Neural progenitor cell (in vitro differentiated cells): ENCODE measurements around the gene CLSTN3. TPM values are rescaled to one million over a fixed set of nuclear protein-coding genes. Genes with fewer than 3 reads are reported as not detected.

ENCODE experiments used
- DNase-seq: peaks from one replicate; pipeline ENCODE4 v3.0.0-alpha.2; 2016; ENCODE audit warnings: low spot score
- H2AFZ ChIP-seq: fragments of 200-600 bp; sonication (generic); replicated peaks from 2 replicates; pipeline ENCODE4 v1.6.1; 2016; ENCODE audit warnings: antibody characterized with exemption
- H3F3A ChIP-seq: fragments of 200-600 bp; sonication (generic); 2 replicates; pipeline ENCODE4 v1.6.1; 2016; ENCODE audit warnings: antibody characterized with exemption, low read depth
- H3K27ac ChIP-seq: fragments of 200-600 bp; sonication (generic); 2 replicates; pipeline ENCODE4 v1.5.1; 2016; ENCODE audit warnings: mild to moderate bottlenecking
- H3K27me3 ChIP-seq: fragments of 200-600 bp; sonication (generic); 2 replicates; pipeline ENCODE4 v1.6.1; 2016; ENCODE audit warnings: mild to moderate bottlenecking, moderate library complexity
- H3K36me3 ChIP-seq: fragments of 200-600 bp; sonication (generic); 2 replicates; pipeline ENCODE4 v1.5.1; 2016
- H3K4me1 ChIP-seq: fragments of 200-600 bp; sonication (generic); 2 replicates; pipeline ENCODE4 v1.6.1; 2016; ENCODE audit warnings: mixed run types
- H3K4me2 ChIP-seq: fragments of 200-600 bp; sonication (generic); 2 replicates; pipeline ENCODE4 v1.6.1; 2016
- H3K4me3 ChIP-seq: fragments of 200-600 bp; sonication (generic); 2 replicates; pipeline ENCODE4 v1.5.1; 2016
- H3K79me2 ChIP-seq: fragments of 200-600 bp; sonication (generic); 2 replicates; pipeline ENCODE4 v1.6.1; 2016; ENCODE audit warnings: low read depth
- H3K9ac ChIP-seq: fragments of 200-600 bp; sonication (generic); 2 replicates; pipeline ENCODE4 v1.6.1; 2016
- H3K9me3 ChIP-seq: fragments of 200-600 bp; sonication (generic); 2 replicates; pipeline ENCODE4 v1.5.1; 2016; ENCODE audit warnings: low read depth
- H4K20me1 ChIP-seq: fragments of 200-600 bp; sonication (generic); 2 replicates; pipeline ENCODE4 v1.6.1; 2016; ENCODE audit warnings: low read depth
- H3K27ac Mint-ChIP-seq: 3 replicates; pipeline ENCODE4 v1.8.0; 2021; ENCODE audit warnings: mixed read lengths
- H3K27me3 Mint-ChIP-seq: 2 replicates; pipeline ENCODE4 v1.8.0; 2022; ENCODE audit warnings: low read depth, mild to moderate bottlenecking, inconsistent platforms, moderate library complexity, mixed read lengths; ENCODE audit not compliant: insufficient read depth
- H3K36me3 Mint-ChIP-seq: 3 replicates; pipeline ENCODE4 v1.8.0; 2021; ENCODE audit warnings: mixed read lengths
- H3K4me1 Mint-ChIP-seq: 3 replicates; pipeline ENCODE4 v1.8.0; 2021; ENCODE audit warnings: mixed read lengths
- H3K4me3 Mint-ChIP-seq: 3 replicates; pipeline ENCODE4 v1.8.0; 2021; ENCODE audit warnings: mild to moderate bottlenecking, moderate library complexity, mixed read lengths
- H3K9me3 Mint-ChIP-seq: 3 replicates; pipeline ENCODE4 v1.8.0; 2020; ENCODE audit warnings: mixed read lengths
- CTCF ChIP-seq: fragments of 200-600 bp; sonication (generic); IDR thresholded peaks from 2 replicates; pipeline ENCODE4 v1.5.1; 2017; ENCODE audit warnings: antibody characterized with exemption, mild to moderate bottlenecking
- EZH2 ChIP-seq: fragments of 200-600 bp; sonication (generic); IDR thresholded peaks from 2 replicates; pipeline ENCODE4 v1.6.1; 2017; ENCODE audit warnings: antibody characterized with exemption, mild to moderate bottlenecking, moderate library complexity
- EZH2phosphoT487 ChIP-seq: fragments of 200-600 bp; sonication (generic); IDR thresholded peaks from 2 replicates; pipeline ENCODE4 v1.6.1; 2017; ENCODE audit warnings: antibody characterized with exemption
- total RNA-seq: library from RNA; depleted of rRNA; stranded (reverse); fragments of >200 nt; gene quantifications from 2 replicates; pipeline ENCODE4 v1.2.3, GENCODE V29; 2015; ENCODE audit warnings: low replicate concordance

Gene CLSTN3
- total RNA-seq, 1 donor from 2014 or later = 24.0 TPM

GRCh38 chr12:7108003-7108795 is 22.0 kb upstream of the CLSTN3 start:
- no peaks in the 10 kb centered on the region for H3K27me3 ChIP-seq
- peak overlapping the region; percentile 58 for H3K4me3 ChIP-seq
- no peaks in the 10 kb centered on the region for H3K4me1 ChIP-seq
- H3K4me1 Mint-ChIP-seq = peaks cover 16% of the 10 kb centered on the region
- H3K9ac ChIP-seq = no peak overlapping the region
- H3K36me3 ChIP-seq = peaks cover 15% of the 10 kb centered on the region
- peaks cover 4% of the 10 kb centered on the region for H3K9me3 ChIP-seq
- H3K9me3 Mint-ChIP-seq = peaks cover 12% of the 10 kb centered on the region
- peak overlapping the region; percentile 80 for H3K4me2 ChIP-seq
- DNase-seq = peak; percentile 65
- no peak overlapping the region for H3K27ac ChIP-seq
- H3K27me3 Mint-ChIP-seq = peaks cover 4% of the 10 kb centered on the region
- H3K27ac Mint-ChIP-seq = peak overlapping the region; percentile 92
- peaks cover 5% of the 10 kb centered on the region for H3F3A ChIP-seq
- peak overlapping the region; percentile 90 for H2AFZ ChIP-seq
- peak overlapping the region; percentile 89 for H3K4me3 Mint-ChIP-seq
- H4K20me1 ChIP-seq = no peaks in the 10 kb centered on the region
- TF ChIP-seq EZH2phosphoT487 (no peak), CTCF (no peak), EZH2 (no peak)
- H3K79me2 ChIP-seq = peaks cover 9% of the 10 kb centered on the region
- H3K36me3 Mint-ChIP-seq = peaks cover 8% of the 10 kb centered on the region

GRCh38 chr12:7108796-7109571 is 21.2 kb upstream of the CLSTN3 start, which contains the start of gene C1RL:
Gene C1RL, minus strand, starts transcription at chr12:7109214. Its CDS starts 34 bp downstream, at chr12:7109180.
- Histone ChIP-seq H2AFZ (peak within 1 kb of the TSS; percentile 90), H3K27me3 (no peaks in the 10 kb centered on the region), H3F3A (peaks cover 5% of the 10 kb centered on the region), H3K27ac (no peak within 1 kb of the TSS), H3K4me1 (no peaks in the 10 kb centered on the region), H3K36me3 (peaks cover 15% of the 10 kb centered on the region), H3K9ac (no peak within 1 kb of the TSS), H3K4me2 (peak within 1 kb of the TSS; percentile 80), H3K4me3 (peak within 1 kb of the TSS; percentile 58), H3K9me3 (peaks cover 4% of the 10 kb centered on the region), H3K79me2 (peaks cover 9% of the 10 kb centered on the region), H4K20me1 (no peaks in the 10 kb centered on the region)
- TF ChIP-seq CTCF (peak; percentile 93), EZH2phosphoT487 (no peak)
- peak within 1 kb of the TSS; percentile 92 for H3K27ac Mint-ChIP-seq
- H3K27me3 Mint-ChIP-seq = peaks cover 4% of the 10 kb centered on the region
- H3K4me3 Mint-ChIP-seq = peak within 1 kb of the TSS; percentile 89
- H3K36me3 Mint-ChIP-seq = peaks cover 8% of the 10 kb centered on the region
- peaks cover 12% of the 10 kb centered on the region for H3K9me3 Mint-ChIP-seq
- H3K4me1 Mint-ChIP-seq = peaks cover 16% of the 10 kb centered on the region
- DNase-seq = peak; percentile 84

GRCh38 chr12:7109572-7109920 is 20.6 kb upstream of the CLSTN3 start:
- Histone ChIP-seq H3F3A (peaks cover 5% of the 10 kb centered on the region), H3K9ac (no peak overlapping the region), H3K4me1 (no peaks in the 10 kb centered on the region), H4K20me1 (no peaks in the 10 kb centered on the region), H2AFZ (no peak overlapping the region), H3K79me2 (peaks cover 9% of the 10 kb centered on the region), H3K4me3 (no peak overlapping the region), H3K9me3 (peaks cover 4% of the 10 kb centered on the region), H3K27ac (no peak overlapping the region), H3K27me3 (no peaks in the 10 kb centered on the region), H3K4me2 (no peak overlapping the region), H3K36me3 (peaks cover 15% of the 10 kb centered on the region)
- DNase-seq = no peak
- Mint-ChIP-seq H3K27ac (peak overlapping the region; percentile 14), H3K27me3 (peaks cover 4% of the 10 kb centered on the region), H3K4me3 (peak overlapping the region; percentile 83), H3K9me3 (peaks cover 12% of the 10 kb centered on the region), H3K36me3 (peaks cover 8% of the 10 kb centered on the region), H3K4me1 (peaks cover 16% of the 10 kb centered on the region)
- TF ChIP-seq EZH2 (no peak), CTCF (no peak), EZH2phosphoT487 (no peak)
